OCI-LY7 (cell line): ENCODE measurements around the gene TBRG4. TPM values are rescaled to one million over a fixed set of nuclear protein-coding genes. Genes with fewer than 3 reads are reported as not detected.

Source experiments
- BruUV-seq: library from RNA; stranded (reverse); fragments of 400-500 nt; replicated peaks from 2 replicates; lab custom pipeline; 2021; lab: Mats Ljungman, UMichigan
- CTCF ChIA-PET: fragments of 300-600 bp; sonication (Branson Sonifier 250); formaldehyde crosslinking; loops from one replicate; lab custom pipeline; 2022; ENCODE audit warnings: antibody characterized with exemption; ENCODE audit not compliant: unreplicated experiment; lab: Charles Lee
- POLR2A ChIA-PET: fragments of 300-600 bp; sonication (Branson Sonifier 250); formaldehyde crosslinking; loops from one replicate; lab custom pipeline; 2022; ENCODE audit warnings: antibody characterized with exemption; lab: Charles Lee
- DNase-seq: peaks from one replicate; pipeline ENCODE4 v3.0.0-alpha.2; 2015; ENCODE audit warnings: low spot score
- H2AFZ ChIP-seq: fragments of 200-600 bp; sonication (generic), shearing (Covaris generic); 2 replicates; pipeline ENCODE4 v1.6.1; 2014; ENCODE audit warnings: mild to moderate bottlenecking, antibody characterized with exemption, low read length, moderate library complexity
- H3K27ac ChIP-seq: fragments of 200-600 bp; sonication (generic); 2 replicates; pipeline ENCODE4 v1.5.1; 2014; ENCODE audit warnings: mixed run types, low read depth, mild to moderate bottlenecking, moderate library complexity, low read length, inconsistent platforms; ENCODE audit not compliant: poor library complexity, severe bottlenecking
- H3K36me3 ChIP-seq: fragments of 200-600 bp; sonication (generic); 2 replicates; pipeline ENCODE4 v1.6.1; 2014; ENCODE audit warnings: mild to moderate bottlenecking, antibody characterized with exemption, low read length, moderate library complexity, mixed read lengths; ENCODE audit not compliant: insufficient read depth
- H3K4me1 ChIP-seq: fragments of 200-600 bp; sonication (generic); 2 replicates; pipeline ENCODE4 v1.5.1; 2014; ENCODE audit warnings: mild to moderate bottlenecking, low read length; ENCODE audit not compliant: insufficient read depth, poor library complexity, severe bottlenecking
- H3K4me2 ChIP-seq: fragments of 200-600 bp; sonication (generic); 2 replicates; pipeline ENCODE4 v1.6.1; 2014; ENCODE audit warnings: mild to moderate bottlenecking, low read length
- H3K4me3 ChIP-seq: fragments of 200-600 bp; sonication (generic); 2 replicates; pipeline ENCODE4 v1.5.1; 2014; ENCODE audit warnings: mild to moderate bottlenecking, low read depth, low read length; ENCODE audit not compliant: poor library complexity, severe bottlenecking
- H3K79me2 ChIP-seq: fragments of 200-600 bp; sonication (generic); 2 replicates; pipeline ENCODE4 v1.6.1; 2016; ENCODE audit warnings: low read depth, mild to moderate bottlenecking, low read length, moderate library complexity, mixed read lengths; ENCODE audit not compliant: insufficient read depth
- H3K9me2 ChIP-seq: fragments of 200-600 bp; sonication (generic); 2 replicates; pipeline ENCODE4 v1.6.1; 2016; ENCODE audit warnings: mild to moderate bottlenecking, low read length, mixed read lengths; ENCODE audit not compliant: insufficient read depth
- H3K9me3 ChIP-seq: fragments of 200-600 bp; sonication (generic); 2 replicates; pipeline ENCODE4 v1.6.1; 2014; ENCODE audit warnings: mild to moderate bottlenecking, mixed run types, low read length, mixed read lengths
- H4K20me1 ChIP-seq: fragments of 200-600 bp; sonication (generic); 2 replicates; pipeline ENCODE4 v1.6.1; 2014; ENCODE audit warnings: mild to moderate bottlenecking, antibody characterized with exemption, low read length, moderate library complexity, mixed read lengths; ENCODE audit not compliant: insufficient read depth
- CTCF ChIP-seq: fragments of 200-600 bp; sonication (generic); conservative IDR thresholded peaks from 2 replicates; pipeline ENCODE4 v1.5.1; 2014; ENCODE audit warnings: mild to moderate bottlenecking, antibody characterized with exemption, low read length, moderate library complexity, mixed read lengths
- EZH2phosphoT487 ChIP-seq: fragments of 200-600 bp; sonication (generic); IDR thresholded peaks from 2 replicates; pipeline ENCODE4 v1.6.1; 2018; ENCODE audit warnings: low read depth, borderline replicate concordance, mild to moderate bottlenecking, mixed run types, antibody characterized with exemption, low read length, moderate library complexity, mixed read lengths
- intact Hi-C: fragments of 100-400 bp; cut with micrococcal nuclease; formaldehyde crosslinking; loops from one replicate; pipeline ENCODE4 v1.10.0; 2022; ENCODE audit not compliant: unreplicated experiment
- total RNA-seq, 2 experiments: library from RNA; depleted of rRNA in 1 of 2; stranded (reverse); fragments of >200 nt in 1 of 2; shearing (Covaris generic) in 1 of 2; gene quantifications; 2 replicates each; pipeline ENCODE4 v1.2.3, GENCODE V29; 2014 to 2022

Gene TBRG4
- total RNA-seq, 2 experiments from 2014 or later, result 113 to 141 TPM

GRCh38 chr7:45145881-45146280, 34.4 kb upstream of the TBRG4 start:
- H4K20me1 ChIP-seq, result no peaks in the 10 kb centered on the region
- no peaks in the 10 kb centered on the region for H3K79me2 ChIP-seq
- H3K4me3 ChIP-seq, result no peak overlapping the region
- H3K9me2 ChIP-seq, result no peaks in the 10 kb centered on the region
- no peaks in the 10 kb centered on the region for H3K36me3 ChIP-seq
- BruUV-seq, result no TSS peak
- no peak for DNase-seq
- no peak overlapping the region for H3K4me2 ChIP-seq
- ChIA-PET CTCF (interaction anchor here (0.6 kb wide), 1 partner anchor 191 kb away, joined by 3 read pairs; no protein-coding TSS in a partner anchor), POLR2A (no interaction called here)
- no peaks in the 10 kb centered on the region for H3K9me3 ChIP-seq
- no peak overlapping the region for H3K27ac ChIP-seq
- intact Hi-C loops, result no loop called here
- no peak overlapping the region for H2AFZ ChIP-seq
- TF ChIP-seq EZH2phosphoT487, result no peak
- TF ChIP-seq CTCF, result no peak
- H3K4me1 ChIP-seq, result peaks cover 4% of the 10 kb centered on the region

- Histone ChIP-seq H3K27ac (no peak overlapping the region), H2AFZ (no peak overlapping the region), H3K36me3 (no peaks in the 10 kb centered on the region), H3K4me2 (no peak overlapping the region), H4K20me1 (no peaks in the 10 kb centered on the region), H3K4me1 (peaks cover 14% of the 10 kb centered on the region), H3K79me2 (no peaks in the 10 kb centered on the region), H3K9me3 (no peaks in the 10 kb centered on the region), H3K4me3 (no peak overlapping the region), H3K9me2 (no peaks in the 10 kb centered on the region)
- intact Hi-C loops, result no loop called here
- CTCF ChIA-PET, result no interaction called here
- POLR2A ChIA-PET, result no interaction called here
- BruUV-seq, result no TSS peak
- TF ChIP-seq CTCF (no peak), EZH2phosphoT487 (no peak)
- no peak for DNase-seq
These were observed 32.1 kb upstream of the TBRG4 start for GRCh38 chr7:45143616-45144015.

GRCh38 chr7:45140827-45141226, 29.3 kb upstream of the TBRG4 start:
- DNase-seq, result peak; percentile 68
- ChIA-PET POLR2A (interaction anchor here (0.7 to 0.8 kb wide), 2 partner anchors 23 to 29 kb away, joined by 3 to 11 read pairs; no protein-coding TSS in a partner anchor), CTCF (no interaction called here)
- Histone ChIP-seq H3K79me2 (no peaks in the 10 kb centered on the region), H2AFZ (peak overlapping the region; percentile 97), H3K36me3 (no peaks in the 10 kb centered on the region), H3K27ac (no peak overlapping the region), H3K9me2 (no peaks in the 10 kb centered on the region), H3K4me2 (peak overlapping the region; percentile 60), H3K9me3 (no peaks in the 10 kb centered on the region), H4K20me1 (no peaks in the 10 kb centered on the region), H3K4me3 (peak overlapping the region; percentile 65), H3K4me1 (peaks cover 16% of the 10 kb centered on the region)
- TF ChIP-seq EZH2phosphoT487 (no peak), CTCF (no peak)
- intact Hi-C loops, result no loop called here
- no TSS peak for BruUV-seq
